ENCODE results near the gene ZNF699.
"Not testable (repeated sequence)": the region's sequence is repeated elsewhere in the genome, so short reads cannot be mapped to it uniquely, and the experiment has no call there.

Gene ZNF699

DNA sequence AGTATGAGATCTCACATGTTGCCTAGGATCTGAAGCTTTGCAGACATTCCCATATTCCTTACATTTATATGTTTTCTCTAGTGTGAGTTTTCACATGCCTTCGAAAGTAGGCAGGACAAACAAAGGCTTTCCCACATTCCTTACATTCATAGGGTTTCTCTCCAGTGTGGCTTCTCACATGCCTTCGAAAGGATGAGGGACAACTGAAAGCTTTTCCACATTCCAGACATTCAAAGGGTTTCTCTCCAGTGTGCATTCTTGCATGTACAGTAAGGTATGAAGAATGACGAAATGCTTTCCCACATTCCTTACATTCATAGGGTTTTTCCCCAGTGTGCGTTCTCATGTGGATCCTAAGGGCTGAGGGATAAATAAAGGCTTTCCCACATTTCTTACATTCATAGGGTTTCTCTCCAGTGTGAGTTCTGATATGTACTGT lies 14.2 kb downstream of the ZNF699 start:
- peaks cover 59% of the 10 kb centered on the region for H3K36me3 ChIP-seq (ENCODE audit: insufficient read depth, low read length)
- no peaks in the 10 kb centered on the region for H3K79me2 ChIP-seq (ENCODE audit: control insufficient read depth, insufficient read depth, low read length, unreplicated experiment)
- H2AFZ ChIP-seq (ENCODE audit: low read length, unreplicated experiment) = no peak overlapping the region
- no peaks in the 10 kb centered on the region for H3K4me1 ChIP-seq (ENCODE audit: control insufficient read depth, insufficient read depth, low read length, unreplicated experiment)
- H3K27ac ChIP-seq (ENCODE audit: low read depth, low read length) = no peak overlapping the region
- no peaks in the 10 kb centered on the region for H3K27me3 ChIP-seq (ENCODE audit: insufficient read depth, low read length)
- no peak overlapping the region for H3K4me3 ChIP-seq (ENCODE audit: low read depth, low read length)

GRCh38 chr19:9289231-9289884 lies 20.3 kb downstream of the ZNF699 start:
- Histone ChIP-seq H3K4me3 (ENCODE audit: low read depth, low read length) (no peak overlapping the region), H3K36me3 (ENCODE audit: insufficient read depth, low read length) (peaks cover 20% of the 10 kb centered on the region), H3K27me3 (ENCODE audit: insufficient read depth, low read length) (no peaks in the 10 kb centered on the region), H2AFZ (ENCODE audit: low read length, unreplicated experiment) (no peak overlapping the region), H3K27ac (ENCODE audit: low read depth, low read length) (no peak overlapping the region), H3K79me2 (ENCODE audit: control insufficient read depth, insufficient read depth, low read length, unreplicated experiment) (no peaks in the 10 kb centered on the region), H3K4me1 (ENCODE audit: control insufficient read depth, insufficient read depth, low read length, unreplicated experiment) (no peaks in the 10 kb centered on the region)

- not testable (repeated sequence) for H3K4me3 ChIP-seq (ENCODE audit: low read depth, low read length); H3K27ac ChIP-seq (ENCODE audit: low read depth, low read length); H3K36me3 ChIP-seq (ENCODE audit: insufficient read depth, low read length); H3K4me1 ChIP-seq (ENCODE audit: control insufficient read depth, insufficient read depth, low read length, unreplicated experiment); H3K79me2 ChIP-seq (ENCODE audit: control insufficient read depth, insufficient read depth, low read length, unreplicated experiment); H2AFZ ChIP-seq (ENCODE audit: low read length, unreplicated experiment); H3K27me3 ChIP-seq (ENCODE audit: insufficient read depth, low read length)
These were observed 26.2 kb downstream of the ZNF699 start for GRCh38 chr19:9283485-9283884.

- Histone ChIP-seq H2AFZ (ENCODE audit: low read length, unreplicated experiment) (no peak overlapping the region), H3K4me3 (ENCODE audit: low read depth, low read length) (no peak overlapping the region), H3K27me3 (ENCODE audit: insufficient read depth, low read length) (no peaks in the 10 kb centered on the region), H3K27ac (ENCODE audit: low read depth, low read length) (no peak overlapping the region), H3K79me2 (ENCODE audit: control insufficient read depth, insufficient read depth, low read length, unreplicated experiment) (no peaks in the 10 kb centered on the region), H3K4me1 (ENCODE audit: control insufficient read depth, insufficient read depth, low read length, unreplicated experiment) (no peaks in the 10 kb centered on the region), H3K36me3 (ENCODE audit: insufficient read depth, low read length) (no peaks in the 10 kb centered on the region)
These were observed 58.4 kb downstream of the ZNF699 start for GRCh38 chr19:9251236-9251635.

DNA sequence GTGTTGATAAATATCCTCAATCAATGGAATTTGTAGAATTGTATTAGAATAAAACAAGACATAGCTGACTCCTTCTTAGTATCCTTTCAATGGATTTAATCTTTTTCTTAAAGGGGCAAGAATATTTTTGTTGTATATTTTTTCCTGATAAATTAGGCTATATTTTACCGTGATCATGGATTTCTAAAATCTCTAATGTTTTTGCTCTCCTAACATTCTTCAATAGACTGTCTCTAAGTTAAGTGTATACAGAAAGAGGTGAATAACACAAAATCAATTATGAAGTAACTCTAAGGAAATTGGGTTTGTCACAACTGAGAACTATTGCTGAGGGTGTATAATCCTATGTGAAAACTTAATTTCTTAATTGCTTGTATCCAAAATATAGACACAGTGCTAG lies 59.0 kb downstream of the ZNF699 start, which contains the start of gene OR7E24:
TSS of gene OR7E24 (plus strand) at position 301 of the 400 bp plus-strand sequence. CDS start 114 bp downstream, outside the sequence.
- H3K27me3 ChIP-seq (ENCODE audit: insufficient read depth, low read length) = no peaks in the 10 kb centered on the region
- H3K4me1 ChIP-seq (ENCODE audit: control insufficient read depth, insufficient read depth, low read length, unreplicated experiment) = no peaks in the 10 kb centered on the region
- H3K4me3 ChIP-seq (ENCODE audit: low read depth, low read length) = no peak within 1 kb of the TSS
- H3K79me2 ChIP-seq (ENCODE audit: control insufficient read depth, insufficient read depth, low read length, unreplicated experiment) = no peaks in the 10 kb centered on the region
- no peaks in the 10 kb centered on the region for H3K36me3 ChIP-seq (ENCODE audit: insufficient read depth, low read length)
- no peak within 1 kb of the TSS for H3K27ac ChIP-seq (ENCODE audit: low read depth, low read length)
- H2AFZ ChIP-seq (ENCODE audit: low read length, unreplicated experiment) = no peak within 1 kb of the TSS

Data from ACC112 (cell line).